Measurements from ENCODE around the gene ZBTB21. TPM values are rescaled to one million over a fixed set of nuclear protein-coding genes. Genes with fewer than 3 reads are reported as not detected.

Gene ZBTB21
- total RNA-seq = 10 to 100 TPM in 3 of 4 donors, 1 to 10 TPM in 1; 2.8 to 29.9 (median 14.4) TPM

- Histone ChIP-seq H3K27ac (peak within 1 kb of the TSS; percentile 99), H3K36me3 (no peaks in the 10 kb centered on the region), H3K9me3 (no peaks in the 10 kb centered on the region), H3K27me3 (no peaks in the 10 kb centered on the region), H3K4me3 (peak within 1 kb of the TSS; percentile 73 to 85), H3K4me1 (peaks cover 0 to 3% of the 10 kb centered on the region in 2 donors)
- peak; percentile 91 to 96 for TF ChIP-seq POLR2A (IDR thresholded peaks at IDR 0.05)
- TF ChIP-seq CTCF (IDR thresholded peaks at IDR 0.05) = no peak
- DNase-seq = peak; percentile 99
- intact Hi-C loops (cut with DNase I; ENCODE audit: low total_unique reads) = loop anchor here (10.0 kb wide), 2 partner anchors 55 to 75 kb away; partner anchors contain the start of gene C2CD2
These were observed at the start of gene ZBTB21 for GRCh38 chr21:42009831-42010506. Gene ZBTB21 (minus strand): TSS chr21:42010360. CDS start chr21:41994095, 16,265 bp downstream.

- H3K36me3 ChIP-seq = no peaks in the 10 kb centered on the region
- no peak for TF ChIP-seq CTCF (IDR thresholded peaks at IDR 0.05)
- H3K4me3 ChIP-seq = no peak overlapping the region
- H3K9me3 ChIP-seq = no peaks in the 10 kb centered on the region
- H3K27me3 ChIP-seq = no peaks in the 10 kb centered on the region
- no peak overlapping the region for H3K27ac ChIP-seq
- no peak for DNase-seq
- H3K4me1 ChIP-seq = no peaks in the 10 kb centered on the region
- intact Hi-C loops (cut with DNase I; ENCODE audit: low total_unique reads) = no loop called here
These were observed 49.6 kb upstream of the ZBTB21 start for GRCh38 chr21:42059721-42060120.

- DNase-seq = no peak
- Histone ChIP-seq H3K27ac (no peak overlapping the region), H3K9me3 (no peaks in the 10 kb centered on the region), H3K4me1 (no peaks in the 10 kb centered on the region), H3K36me3 (no peaks in the 10 kb centered on the region), H3K4me3 (no peak overlapping the region), H3K27me3 (no peaks in the 10 kb centered on the region)
- TF ChIP-seq CTCF (IDR thresholded peaks at IDR 0.05) (no peak), POLR2A (IDR thresholded peaks at IDR 0.05) (no peak)
- intact Hi-C loops (cut with DNase I; ENCODE audit: low total_unique reads) = no loop called here
These were observed 49.0 kb upstream of the ZBTB21 start for GRCh38 chr21:42059141-42059540.

GRCh38 chr21:42058631-42059111, 48.5 kb upstream of the ZBTB21 start:
- H3K4me1 ChIP-seq = no peaks in the 10 kb centered on the region
- H3K27ac ChIP-seq = no peak overlapping the region
- TF ChIP-seq CTCF (IDR thresholded peaks at IDR 0.05) = no peak
- H3K9me3 ChIP-seq = no peaks in the 10 kb centered on the region
- DNase-seq = no peak
- H3K4me3 ChIP-seq = no peak overlapping the region
- H3K36me3 ChIP-seq = no peaks in the 10 kb centered on the region
- intact Hi-C loops (cut with DNase I; ENCODE audit: low total_unique reads) = no loop called here
- no peaks in the 10 kb centered on the region for H3K27me3 ChIP-seq

GRCh38 chr21:42057851-42058437, 47.8 kb upstream of the ZBTB21 start:
- intact Hi-C loops (cut with DNase I; ENCODE audit: low total_unique reads) = no loop called here
- Histone ChIP-seq H3K4me1 (no peaks in the 10 kb centered on the region), H3K36me3 (no peaks in the 10 kb centered on the region), H3K9me3 (no peaks in the 10 kb centered on the region), H3K27ac (no peak overlapping the region), H3K27me3 (no peaks in the 10 kb centered on the region), H3K4me3 (no peak overlapping the region)
- TF ChIP-seq CTCF (IDR thresholded peaks at IDR 0.05) (no peak), POLR2A (IDR thresholded peaks at IDR 0.05) (no peak)
- DNase-seq = no peak
